HCT116 (cell line): ENCODE measurements around the gene FCMR. TPM values are rescaled to one million over a fixed set of nuclear protein-coding genes. Genes with fewer than 3 reads are reported as not detected.

Source experiments
- ATAC-seq: fragments of 200-7000 bp; cut with Tn5 transposase; 2 replicates; pipeline ENCODE4 v1.9.1; 2020; ENCODE audit warnings: mild to moderate bottlenecking, moderate library complexity
- BruUV-seq: library from RNA; stranded (reverse); fragments of 400-500 nt; replicated peaks from 2 replicates; lab custom pipeline; 2021; lab: Mats Ljungman, UMichigan
- CTCF ChIA-PET: fragments of 300-600 bp; sonication (Branson Sonifier 250); formaldehyde crosslinking; loops from one replicate; lab custom pipeline; 2021; ENCODE audit warnings: antibody characterized with exemption; lab: Charles Lee
- POLR2A ChIA-PET: fragments of 300-600, 350-600 bp; sonication (Branson Sonifier 250); formaldehyde crosslinking; loops from one replicate; lab custom pipeline; 2021; ENCODE audit warnings: antibody characterized with exemption; lab: Charles Lee
- RAD21 ChIA-PET, 2 experiments: fragments of 300-600 bp; sonication (Branson Sonifier 250); formaldehyde crosslinking; loops; one replicate each; lab custom pipeline; 2023; ENCODE audit warnings: low total read pairs in 2 of 2; ENCODE audit not compliant: uncharacterized antibody in 2 of 2, unreplicated experiment in 2 of 2, low non-redundant PET in 1 of 2; lab: Charles Lee
- DNase-seq: peaks from one replicate; pipeline ENCODE4 v3.0.0-alpha.2; 2010; ENCODE audit warnings: low read depth, low spot score
- H2AFZ ChIP-seq: fragments of 200-600 bp; shearing (Covaris generic), sonication (generic); 2 replicates; pipeline ENCODE4 v1.6.1; 2017; ENCODE audit warnings: low read depth, mixed run types, mixed read lengths, antibody characterized with exemption, low read length; ENCODE audit not compliant: poor library complexity, severe bottlenecking
- H3K27ac ChIP-seq: 2 replicates; pipeline ENCODE4 v1.5.1; 2012; ENCODE audit warnings: low read depth, low read length
- H3K27me3 ChIP-seq: fragments of 200-600 bp; sonication (generic); 2 replicates; pipeline ENCODE4 v1.6.1; 2016; ENCODE audit warnings: mixed run types, low read length, mixed read lengths; ENCODE audit not compliant: insufficient read depth
- H3K36me3 ChIP-seq, 2 experiments: fragments of 200-500 bp in 1 of 2; fragments of 200-600 bp in 1 of 2; sonication (Bioruptor generic) in 1 of 2; sonication (generic) in 1 of 2; 2 replicates each; pipeline versions ENCODE4 v1.5.1 to v1.6.1; 2014 to 2016; ENCODE audit warnings: low read length in 2 of 2, inconsistent platforms in 1 of 2, mixed read lengths in 1 of 2, mixed run types in 1 of 2; ENCODE audit not compliant: insufficient read depth in 2 of 2, control insufficient read depth in 1 of 2
- H3K4me1 ChIP-seq, 2 experiments: fragments of 200-600 bp in 1 of 2; sonication (generic) in 1 of 2; 2 replicates each; pipeline versions ENCODE4 v1.5.1 to v1.6.1; 2012 to 2017; ENCODE audit warnings: low read length in 2 of 2, inconsistent platforms in 1 of 2, mild to moderate bottlenecking in 1 of 2, mixed read lengths in 1 of 2, mixed run types in 1 of 2, moderate library complexity in 1 of 2; ENCODE audit not compliant: insufficient read depth in 2 of 2, control insufficient read depth in 1 of 2
- H3K4me2 ChIP-seq: fragments of 200-600 bp; sonication (generic); 2 replicates; pipeline ENCODE4 v1.6.1; 2017; ENCODE audit warnings: mixed run types, low read length, mixed read lengths
- H3K4me3 ChIP-seq, 2 experiments: fragments of 200-600 bp in 1 of 2; sonication (generic) in 1 of 2; replicated peaks in 1 of 2; 2 replicates each; pipeline ENCODE4 v1.5.1; 2011 to 2016; ENCODE audit warnings: low read length in 2 of 2, control low read depth in 1 of 2, low read depth in 1 of 2, mild to moderate bottlenecking in 1 of 2, mixed read lengths in 1 of 2, mixed run types in 1 of 2
- H3K79me2 ChIP-seq: fragments of 200-600 bp; sonication (generic); 2 replicates; pipeline ENCODE4 v1.6.1; 2017; ENCODE audit warnings: mild to moderate bottlenecking, mixed run types, low read length, moderate library complexity, mixed read lengths; ENCODE audit not compliant: insufficient read depth
- H3K9ac ChIP-seq: fragments of 200-600 bp; sonication (generic); 2 replicates; pipeline ENCODE4 v1.6.1; 2016; ENCODE audit warnings: low read length, mixed read lengths
- H3K9me2 ChIP-seq: fragments of 200-600 bp; sonication (generic), shearing (Covaris generic); 2 replicates; pipeline ENCODE4 v1.6.1; 2017; ENCODE audit warnings: mixed run types, mild to moderate bottlenecking, moderate library complexity; ENCODE audit not compliant: insufficient read depth
- H3K9me3 ChIP-seq, 2 experiments: fragments of 200-500 bp in 1 of 2; fragments of 200-600 bp in 1 of 2; sonication (Bioruptor generic) in 1 of 2; sonication (generic) in 1 of 2; 2 replicates each; pipeline ENCODE4 v1.6.1; 2014 to 2017; ENCODE audit warnings: low read length in 2 of 2, mixed read lengths in 2 of 2, inconsistent platforms in 1 of 2, low read depth in 1 of 2, mild to moderate bottlenecking in 1 of 2, mixed run types in 1 of 2, moderate library complexity in 1 of 2; ENCODE audit not compliant: control insufficient read depth in 1 of 2, insufficient read depth in 1 of 2
- H4K20me1 ChIP-seq: fragments of 200-600 bp; sonication (generic), shearing (Covaris generic); 2 replicates; pipeline ENCODE4 v1.6.1; 2017; ENCODE audit warnings: mixed run types, mild to moderate bottlenecking, moderate library complexity; ENCODE audit not compliant: insufficient read depth
- ATF3 ChIP-seq: IDR thresholded peaks from 2 replicates; pipeline ENCODE4 v1.6.1; 2012
- CBX3 ChIP-seq: IDR thresholded peaks from 2 replicates; pipeline ENCODE4 v1.6.1; 2012; ENCODE audit warnings: low read depth
- CEBPB ChIP-seq: IDR thresholded peaks from 2 replicates; pipeline ENCODE4 v1.6.1; 2012; ENCODE audit warnings: low read depth
- ELF1 ChIP-seq: IDR thresholded peaks from 2 replicates; pipeline ENCODE4 v1.6.1; 2012; ENCODE audit warnings: low read depth, borderline replicate concordance
- EZH2 ChIP-seq: fragments of 200-600 bp; sonication (generic); IDR thresholded peaks from 2 replicates; pipeline ENCODE4 v1.6.1; 2017; ENCODE audit warnings: antibody characterized with exemption, mixed run types
- EZH2phosphoT487 ChIP-seq: fragments of 200-600 bp; IDR thresholded peaks from 2 replicates; pipeline ENCODE4 v1.6.1; 2018; ENCODE audit warnings: antibody characterized with exemption, borderline replicate concordance
- JUND ChIP-seq: IDR thresholded peaks from 2 replicates; pipeline ENCODE4 v1.6.1; 2012
- POLR2A ChIP-seq: IDR thresholded peaks from 2 replicates; pipeline ENCODE4 v1.7.0; 2011; ENCODE audit warnings: borderline replicate concordance; ENCODE audit not compliant: insufficient read depth, insufficient read length; ENCODE audit errors: extremely low read depth
- POLR2AphosphoS5 ChIP-seq: IDR thresholded peaks from 2 replicates; pipeline ENCODE4 v1.6.1; 2011; ENCODE audit warnings: mild to moderate bottlenecking, low read depth, low read length, moderate library complexity
- RAD21 ChIP-seq: IDR thresholded peaks from 2 replicates; pipeline ENCODE4 v1.6.1; 2012; ENCODE audit warnings: low read depth, mild to moderate bottlenecking
- REST ChIP-seq: IDR thresholded peaks from 2 replicates; pipeline ENCODE4 v1.6.1; 2012; ENCODE audit warnings: low read depth
- SIN3A ChIP-seq: IDR thresholded peaks from 2 replicates; pipeline ENCODE4 v1.6.1; 2012; ENCODE audit warnings: low read depth
- SP1 ChIP-seq: IDR thresholded peaks from 2 replicates; pipeline ENCODE4 v1.6.1; 2012; ENCODE audit warnings: low read depth
- TCF7L2 ChIP-seq: IDR thresholded peaks from 2 replicates; pipeline ENCODE4 v1.7.0; 2011; ENCODE audit warnings: borderline replicate concordance, inconsistent platforms; ENCODE audit not compliant: insufficient read depth, insufficient read length; ENCODE audit errors: extremely low read depth
- YY1 ChIP-seq: IDR thresholded peaks from 2 replicates; pipeline ENCODE4 v1.6.1; 2011; ENCODE audit warnings: low read length, low read depth, moderate library complexity, mild to moderate bottlenecking; ENCODE audit not compliant: insufficient replicate concordance; ENCODE audit errors: extremely low read depth
- ZBTB33 ChIP-seq: IDR thresholded peaks from 2 replicates; pipeline ENCODE4 v1.6.1; 2011; ENCODE audit warnings: mild to moderate bottlenecking, low read length, moderate library complexity; ENCODE audit not compliant: insufficient replicate concordance; ENCODE audit errors: extremely low read depth
- ZFX ChIP-seq: fragments of 450-650 bp; IDR thresholded peaks from 2 replicates; pipeline ENCODE4 v1.6.1; 2017
- ZNF274 ChIP-seq: fragments of 200-500 bp; sonication (Bioruptor generic); IDR thresholded peaks from 2 replicates; pipeline ENCODE4 v1.6.1; 2014; ENCODE audit warnings: mild to moderate bottlenecking, low read depth, low read length, inconsistent platforms
- intact Hi-C: fragments of 100-400 bp; cut with micrococcal nuclease; formaldehyde crosslinking; loops from 2 replicates; pipeline ENCODE4 v1.10.0; 2022
- total RNA-seq: library from RNA; stranded (reverse); gene quantifications from one replicate; pipeline ENCODE4 v1.2.1, GENCODE V29; 2021; ENCODE audit not compliant: unreplicated experiment
- TF ChIP-seq, protein P1 (sequence below), 3 experiments: fragments of 200-600 bp in 1 of 3; sonication (generic) in 1 of 3; IDR thresholded peaks in 2 of 3; conservative IDR thresholded peaks in 1 of 3; 2 replicates each; pipeline ENCODE4 v1.5.1; 2012 to 2017; ENCODE audit warnings: low read depth in 2 of 3, low read length in 2 of 3, antibody characterized with exemption in 1 of 3, borderline replicate concordance in 1 of 3, control low read depth in 1 of 3, mild to moderate bottlenecking in 1 of 3, mixed read lengths in 1 of 3, mixed run types in 1 of 3, moderate library complexity in 1 of 3; ENCODE audit not compliant: insufficient read depth in 1 of 3

FCMR gene
- total RNA-seq, 1 experiment from 2014 or later = 0.61 TPM

DNA sequence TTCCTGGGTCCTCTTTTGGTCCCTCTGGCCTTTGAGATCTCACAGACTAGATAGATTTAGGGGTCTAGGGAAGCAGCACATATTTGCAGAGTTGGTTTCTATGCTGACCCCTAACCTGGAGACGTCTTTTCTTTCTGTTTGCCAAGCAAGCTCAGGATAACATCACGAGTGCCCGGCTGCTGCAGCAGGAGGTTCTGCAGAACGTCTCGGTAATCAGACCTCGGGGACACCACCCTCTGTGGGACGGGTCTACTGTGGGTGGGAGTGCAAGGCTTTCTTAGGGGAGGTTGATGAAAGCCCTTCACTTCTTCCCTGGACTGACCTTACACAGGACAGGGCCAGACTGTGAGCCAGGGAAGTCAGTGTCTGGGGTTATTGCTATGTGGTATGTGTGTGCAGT is 21.6 kb downstream of the FCMR start:
- Histone ChIP-seq H3K9me3 (no peaks in the 10 kb centered on the region), H3K4me3 (no peak overlapping the region), H3K4me2 (no peak overlapping the region), H3K27ac (no peak overlapping the region), H3K9me2 (no peaks in the 10 kb centered on the region), H3K4me1 (peaks cover 9 to 24% of the 10 kb centered on the region in 2 experiments), H3K9ac (no peak overlapping the region), H2AFZ (no peak overlapping the region), H4K20me1 (no peaks in the 10 kb centered on the region), H3K27me3 (no peaks in the 10 kb centered on the region), H3K79me2 (no peaks in the 10 kb centered on the region), H3K36me3 (no peaks in the 10 kb centered on the region)
- DNase-seq (no peak), ATAC-seq (no peak)
- ChIA-PET RAD21 (no interaction called here), CTCF (interaction anchor here (2.0 kb wide), 1 partner anchor 12 kb away, joined by 5 read pairs; no protein-coding TSS in a partner anchor), POLR2A (no interaction called here)
- TF ChIP-seq TCF7L2 (no peak), CBX3 (no peak), EZH2 (no peak), REST (no peak), ZNF274 (no peak), POLR2A (no peak), ZFX (no peak), RAD21 (no peak), ELF1 (no peak), SIN3A (no peak), YY1 (no peak), JUND (no peak), EZH2phosphoT487 (no peak), CEBPB (no peak), POLR2AphosphoS5 (no peak), ZBTB33 (no peak), ATF3 (no peak), SP1 (no peak)
- TF ChIP-seq, protein P1, sequence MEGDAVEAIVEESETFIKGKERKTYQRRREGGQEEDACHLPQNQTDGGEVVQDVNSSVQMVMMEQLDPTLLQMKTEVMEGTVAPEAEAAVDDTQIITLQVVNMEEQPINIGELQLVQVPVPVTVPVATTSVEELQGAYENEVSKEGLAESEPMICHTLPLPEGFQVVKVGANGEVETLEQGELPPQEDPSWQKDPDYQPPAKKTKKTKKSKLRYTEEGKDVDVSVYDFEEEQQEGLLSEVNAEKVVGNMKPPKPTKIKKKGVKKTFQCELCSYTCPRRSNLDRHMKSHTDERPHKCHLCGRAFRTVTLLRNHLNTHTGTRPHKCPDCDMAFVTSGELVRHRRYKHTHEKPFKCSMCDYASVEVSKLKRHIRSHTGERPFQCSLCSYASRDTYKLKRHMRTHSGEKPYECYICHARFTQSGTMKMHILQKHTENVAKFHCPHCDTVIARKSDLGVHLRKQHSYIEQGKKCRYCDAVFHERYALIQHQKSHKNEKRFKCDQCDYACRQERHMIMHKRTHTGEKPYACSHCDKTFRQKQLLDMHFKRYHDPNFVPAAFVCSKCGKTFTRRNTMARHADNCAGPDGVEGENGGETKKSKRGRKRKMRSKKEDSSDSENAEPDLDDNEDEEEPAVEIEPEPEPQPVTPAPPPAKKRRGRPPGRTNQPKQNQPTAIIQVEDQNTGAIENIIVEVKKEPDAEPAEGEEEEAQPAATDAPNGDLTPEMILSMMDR (IDR thresholded peaks at IDR 0.05 in 2 of 3, conservative IDR thresholded peaks at IDR 0.05 in 1 of 3; ENCODE audit: borderline replicate concordance in 1 of 3, insufficient read depth in 1 of 3, low read depth in 2 of 3, low read length in 2 of 3) = no peak
- BruUV-seq = no TSS peak
- intact Hi-C loops = no loop called here
